GM23338 (cell line): ENCODE data around the gene CTNND2.

Source experiments
- CREB1 ChIP-seq: fragments of 250-450 bp; sonication (Bioruptor Pico); IDR thresholded peaks from 2 replicates; pipeline ENCODE4 v1.5.0; 2020; ENCODE audit warnings: low read depth, mild to moderate bottlenecking, moderate library complexity
- EZH2 ChIP-seq: fragments of 200-600 bp; sonication (generic); IDR thresholded peaks from one replicate; pipeline ENCODE4 v1.8.0; 2017; ENCODE audit warnings: antibody characterized with exemption, mild to moderate bottlenecking, low read depth; ENCODE audit not compliant: unreplicated experiment
- JUNB ChIP-seq: IDR thresholded peaks from one replicate; pipeline ENCODE4 v1.6.1; 2016; ENCODE audit warnings: antibody characterized with exemption; ENCODE audit not compliant: unreplicated experiment
- POLR2AphosphoS5 ChIP-seq: IDR thresholded peaks from 2 replicates; pipeline ENCODE4 v1.6.1; 2016; ENCODE audit warnings: antibody characterized with exemption, low read depth
- STAT1 ChIP-seq: IDR thresholded peaks from one replicate; pipeline ENCODE4 v1.6.1; 2016; ENCODE audit warnings: antibody characterized with exemption; ENCODE audit not compliant: unreplicated experiment
- ZNF114 ChIP-seq: fragments of 250-450 bp; sonication (Bioruptor Pico); IDR thresholded peaks from 2 replicates; pipeline ENCODE4 v1.5.0; 2020; ENCODE audit warnings: mild to moderate bottlenecking, moderate library complexity
- TF ChIP-seq, protein P1 (sequence below), 2 experiments: fragments of 200-600 bp in 1 of 2; sonication (generic) in 1 of 2; conservative IDR thresholded peaks; 2 replicates each; pipeline versions ENCODE4 v1.5.1 to v1.6.1; 2016 to 2017; ENCODE audit warnings: antibody characterized with exemption in 2 of 2, low read depth in 2 of 2, mild to moderate bottlenecking in 2 of 2, moderate library complexity in 1 of 2
- TF ChIP-seq, protein P2 (sequence below): IDR thresholded peaks from one replicate; pipeline ENCODE4 v1.6.1; 2018; ENCODE audit warnings: antibody characterized with exemption; ENCODE audit not compliant: unreplicated experiment
- TF ChIP-seq, protein P3 (sequence below): fragments of 250-450 bp; sonication (Bioruptor Pico); IDR thresholded peaks from 2 replicates; pipeline ENCODE4 v1.5.0; 2020; ENCODE audit warnings: mild to moderate bottlenecking, moderate library complexity

DNA sequence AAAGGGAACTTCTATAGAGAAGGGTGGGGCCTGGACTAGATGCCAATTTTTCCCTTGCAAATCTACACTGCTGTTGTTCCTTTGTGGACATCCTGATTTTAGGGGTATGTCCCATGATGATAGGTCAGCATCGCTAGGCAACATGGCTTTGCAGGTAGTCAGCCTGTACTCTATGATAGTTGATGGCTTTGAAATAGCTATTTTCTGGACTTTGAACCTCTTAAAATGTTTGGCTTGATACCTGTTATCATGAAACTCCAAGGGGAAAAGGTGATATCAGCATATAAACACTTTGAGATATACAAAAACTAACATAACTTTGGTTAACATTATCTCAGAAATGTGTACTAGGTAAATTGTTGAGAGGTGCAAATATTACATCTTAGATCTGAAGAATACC, 533.2 kb downstream of the CTNND2 start:
- TF ChIP-seq, protein P1, sequence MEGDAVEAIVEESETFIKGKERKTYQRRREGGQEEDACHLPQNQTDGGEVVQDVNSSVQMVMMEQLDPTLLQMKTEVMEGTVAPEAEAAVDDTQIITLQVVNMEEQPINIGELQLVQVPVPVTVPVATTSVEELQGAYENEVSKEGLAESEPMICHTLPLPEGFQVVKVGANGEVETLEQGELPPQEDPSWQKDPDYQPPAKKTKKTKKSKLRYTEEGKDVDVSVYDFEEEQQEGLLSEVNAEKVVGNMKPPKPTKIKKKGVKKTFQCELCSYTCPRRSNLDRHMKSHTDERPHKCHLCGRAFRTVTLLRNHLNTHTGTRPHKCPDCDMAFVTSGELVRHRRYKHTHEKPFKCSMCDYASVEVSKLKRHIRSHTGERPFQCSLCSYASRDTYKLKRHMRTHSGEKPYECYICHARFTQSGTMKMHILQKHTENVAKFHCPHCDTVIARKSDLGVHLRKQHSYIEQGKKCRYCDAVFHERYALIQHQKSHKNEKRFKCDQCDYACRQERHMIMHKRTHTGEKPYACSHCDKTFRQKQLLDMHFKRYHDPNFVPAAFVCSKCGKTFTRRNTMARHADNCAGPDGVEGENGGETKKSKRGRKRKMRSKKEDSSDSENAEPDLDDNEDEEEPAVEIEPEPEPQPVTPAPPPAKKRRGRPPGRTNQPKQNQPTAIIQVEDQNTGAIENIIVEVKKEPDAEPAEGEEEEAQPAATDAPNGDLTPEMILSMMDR (conservative IDR thresholded peaks at IDR 0.05; ENCODE audit: low read depth in 2 of 2) = no peak
- TF ChIP-seq ZNF114 (no peak), EZH2 (no peak), JUNB (no peak), POLR2AphosphoS5 (no peak), STAT1 (no peak), CREB1 (CRISPR knock-in tag) (no peak)
- TF ChIP-seq, protein P2, sequence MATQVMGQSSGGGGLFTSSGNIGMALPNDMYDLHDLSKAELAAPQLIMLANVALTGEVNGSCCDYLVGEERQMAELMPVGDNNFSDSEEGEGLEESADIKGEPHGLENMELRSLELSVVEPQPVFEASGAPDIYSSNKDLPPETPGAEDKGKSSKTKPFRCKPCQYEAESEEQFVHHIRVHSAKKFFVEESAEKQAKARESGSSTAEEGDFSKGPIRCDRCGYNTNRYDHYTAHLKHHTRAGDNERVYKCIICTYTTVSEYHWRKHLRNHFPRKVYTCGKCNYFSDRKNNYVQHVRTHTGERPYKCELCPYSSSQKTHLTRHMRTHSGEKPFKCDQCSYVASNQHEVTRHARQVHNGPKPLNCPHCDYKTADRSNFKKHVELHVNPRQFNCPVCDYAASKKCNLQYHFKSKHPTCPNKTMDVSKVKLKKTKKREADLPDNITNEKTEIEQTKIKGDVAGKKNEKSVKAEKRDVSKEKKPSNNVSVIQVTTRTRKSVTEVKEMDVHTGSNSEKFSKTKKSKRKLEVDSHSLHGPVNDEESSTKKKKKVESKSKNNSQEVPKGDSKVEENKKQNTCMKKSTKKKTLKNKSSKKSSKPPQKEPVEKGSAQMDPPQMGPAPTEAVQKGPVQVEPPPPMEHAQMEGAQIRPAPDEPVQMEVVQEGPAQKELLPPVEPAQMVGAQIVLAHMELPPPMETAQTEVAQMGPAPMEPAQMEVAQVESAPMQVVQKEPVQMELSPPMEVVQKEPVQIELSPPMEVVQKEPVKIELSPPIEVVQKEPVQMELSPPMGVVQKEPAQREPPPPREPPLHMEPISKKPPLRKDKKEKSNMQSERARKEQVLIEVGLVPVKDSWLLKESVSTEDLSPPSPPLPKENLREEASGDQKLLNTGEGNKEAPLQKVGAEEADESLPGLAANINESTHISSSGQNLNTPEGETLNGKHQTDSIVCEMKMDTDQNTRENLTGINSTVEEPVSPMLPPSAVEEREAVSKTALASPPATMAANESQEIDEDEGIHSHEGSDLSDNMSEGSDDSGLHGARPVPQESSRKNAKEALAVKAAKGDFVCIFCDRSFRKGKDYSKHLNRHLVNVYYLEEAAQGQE = no peak
- TF ChIP-seq, protein P3, sequence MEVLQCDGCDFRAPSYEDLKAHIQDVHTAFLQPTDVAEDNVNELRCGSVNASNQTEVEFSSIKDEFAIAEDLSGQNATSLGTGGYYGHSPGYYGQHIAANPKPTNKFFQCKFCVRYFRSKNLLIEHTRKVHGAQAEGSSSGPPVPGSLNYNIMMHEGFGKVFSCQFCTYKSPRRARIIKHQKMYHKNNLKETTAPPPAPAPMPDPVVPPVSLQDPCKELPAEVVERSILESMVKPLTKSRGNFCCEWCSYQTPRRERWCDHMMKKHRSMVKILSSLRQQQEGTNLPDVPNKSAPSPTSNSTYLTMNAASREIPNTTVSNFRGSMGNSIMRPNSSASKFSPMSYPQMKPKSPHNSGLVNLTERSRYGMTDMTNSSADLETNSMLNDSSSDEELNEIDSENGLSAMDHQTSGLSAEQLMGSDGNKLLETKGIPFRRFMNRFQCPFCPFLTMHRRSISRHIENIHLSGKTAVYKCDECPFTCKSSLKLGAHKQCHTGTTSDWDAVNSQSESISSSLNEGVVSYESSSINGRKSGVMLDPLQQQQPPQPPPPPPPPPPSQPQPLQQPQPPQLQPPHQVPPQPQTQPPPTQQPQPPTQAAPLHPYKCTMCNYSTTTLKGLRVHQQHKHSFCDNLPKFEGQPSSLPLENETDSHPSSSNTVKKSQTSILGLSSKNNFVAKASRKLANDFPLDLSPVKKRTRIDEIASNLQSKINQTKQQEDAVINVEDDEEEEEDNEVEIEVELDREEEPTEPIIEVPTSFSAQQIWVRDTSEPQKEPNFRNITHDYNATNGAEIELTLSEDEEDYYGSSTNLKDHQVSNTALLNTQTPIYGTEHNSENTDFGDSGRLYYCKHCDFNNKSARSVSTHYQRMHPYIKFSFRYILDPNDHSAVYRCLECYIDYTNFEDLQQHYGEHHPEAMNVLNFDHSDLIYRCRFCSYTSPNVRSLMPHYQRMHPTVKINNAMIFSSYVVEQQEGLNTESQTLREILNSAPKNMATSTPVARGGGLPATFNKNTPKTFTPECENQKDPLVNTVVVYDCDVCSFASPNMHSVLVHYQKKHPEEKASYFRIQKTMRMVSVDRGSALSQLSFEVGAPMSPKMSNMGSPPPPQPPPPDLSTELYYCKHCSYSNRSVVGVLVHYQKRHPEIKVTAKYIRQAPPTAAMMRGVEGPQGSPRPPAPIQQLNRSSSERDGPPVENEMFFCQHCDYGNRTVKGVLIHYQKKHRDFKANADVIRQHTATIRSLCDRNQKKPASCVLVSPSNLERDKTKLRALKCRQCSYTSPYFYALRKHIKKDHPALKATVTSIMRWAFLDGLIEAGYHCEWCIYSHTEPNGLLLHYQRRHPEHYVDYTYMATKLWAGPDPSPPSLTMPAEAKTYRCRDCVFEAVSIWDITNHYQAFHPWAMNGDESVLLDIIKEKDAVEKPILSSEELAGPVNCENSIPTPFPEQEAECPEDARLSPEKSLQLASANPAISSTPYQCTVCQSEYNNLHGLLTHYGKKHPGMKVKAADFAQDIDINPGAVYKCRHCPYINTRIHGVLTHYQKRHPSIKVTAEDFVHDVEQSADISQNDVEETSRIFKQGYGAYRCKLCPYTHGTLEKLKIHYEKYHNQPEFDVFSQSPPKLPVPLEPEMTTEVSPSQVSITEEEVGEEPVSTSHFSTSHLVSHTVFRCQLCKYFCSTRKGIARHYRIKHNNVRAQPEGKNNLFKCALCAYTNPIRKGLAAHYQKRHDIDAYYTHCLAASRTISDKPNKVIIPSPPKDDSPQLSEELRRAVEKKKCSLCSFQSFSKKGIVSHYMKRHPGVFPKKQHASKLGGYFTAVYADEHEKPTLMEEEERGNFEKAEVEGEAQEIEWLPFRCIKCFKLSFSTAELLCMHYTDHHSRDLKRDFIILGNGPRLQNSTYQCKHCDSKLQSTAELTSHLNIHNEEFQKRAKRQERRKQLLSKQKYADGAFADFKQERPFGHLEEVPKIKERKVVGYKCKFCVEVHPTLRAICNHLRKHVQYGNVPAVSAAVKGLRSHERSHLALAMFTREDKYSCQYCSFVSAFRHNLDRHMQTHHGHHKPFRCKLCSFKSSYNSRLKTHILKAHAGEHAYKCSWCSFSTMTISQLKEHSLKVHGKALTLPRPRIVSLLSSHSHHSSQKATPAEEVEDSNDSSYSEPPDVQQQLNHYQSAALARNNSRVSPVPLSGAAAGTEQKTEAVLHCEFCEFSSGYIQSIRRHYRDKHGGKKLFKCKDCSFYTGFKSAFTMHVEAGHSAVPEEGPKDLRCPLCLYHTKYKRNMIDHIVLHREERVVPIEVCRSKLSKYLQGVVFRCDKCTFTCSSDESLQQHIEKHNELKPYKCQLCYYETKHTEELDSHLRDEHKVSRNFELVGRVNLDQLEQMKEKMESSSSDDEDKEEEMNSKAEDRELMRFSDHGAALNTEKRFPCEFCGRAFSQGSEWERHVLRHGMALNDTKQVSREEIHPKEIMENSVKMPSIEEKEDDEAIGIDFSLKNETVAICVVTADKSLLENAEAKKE (CRISPR knock-in tag) = no peak
